GM21825 (cell line): ENCODE measurements around the gene GPR15.
A peak's percentile ranks its signal among the peaks of the same experiment; 100 is the strongest.

Source experiments
- ATAC-seq: cut with Tn5 transposase; IDR thresholded peaks from one replicate; pipeline ENCODE4 v1.9.1; 2021; ENCODE audit warnings: mild to moderate bottlenecking, moderate library complexity; ENCODE audit not compliant: unreplicated experiment

Gene GPR15

GRCh38 chr3:98531622-98532274 is at the start of gene GPR15:
GPR15 (plus strand) TSS chr3:98531978; CDS start chr3:98532034, 56 bp downstream.
- no peak for ATAC-seq

- no peak for ATAC-seq
Observed at GRCh38 chr3:98482717-98483482, 48.9 kb upstream of the GPR15 start.

DNA sequence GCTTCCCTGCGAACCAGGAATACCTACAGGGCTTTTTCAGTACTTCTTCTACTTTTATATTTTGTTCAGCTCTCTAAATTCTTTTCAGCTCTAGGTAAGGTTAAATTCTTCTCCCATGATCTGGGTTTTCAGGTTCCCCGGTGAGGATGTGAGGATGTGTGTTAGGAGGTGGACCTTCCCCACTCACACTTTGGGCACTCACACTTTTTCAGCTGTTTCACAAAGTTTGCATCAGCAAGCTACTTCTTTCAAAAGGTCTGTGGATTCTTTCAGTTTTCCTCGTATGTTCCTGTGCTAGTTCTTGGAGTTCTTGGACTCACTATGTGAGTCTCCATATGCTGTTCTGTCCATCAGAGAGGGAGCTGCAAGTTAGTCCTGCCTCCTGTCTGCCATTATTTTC is 48.2 kb upstream of the GPR15 start:
- ATAC-seq = no peak

GRCh38 chr3:98497381-98497780 is 34.4 kb upstream of the GPR15 start, which contains the start of gene OR5K2:
OR5K2 (plus strand) TSS chr3:98497681; CDS start chr3:98497681, 0 bp downstream.
- no peak for ATAC-seq

- ATAC-seq = no peak
Observed at GRCh38 chr3:98500019-98500418, 31.8 kb upstream of the GPR15 start.

DNA sequence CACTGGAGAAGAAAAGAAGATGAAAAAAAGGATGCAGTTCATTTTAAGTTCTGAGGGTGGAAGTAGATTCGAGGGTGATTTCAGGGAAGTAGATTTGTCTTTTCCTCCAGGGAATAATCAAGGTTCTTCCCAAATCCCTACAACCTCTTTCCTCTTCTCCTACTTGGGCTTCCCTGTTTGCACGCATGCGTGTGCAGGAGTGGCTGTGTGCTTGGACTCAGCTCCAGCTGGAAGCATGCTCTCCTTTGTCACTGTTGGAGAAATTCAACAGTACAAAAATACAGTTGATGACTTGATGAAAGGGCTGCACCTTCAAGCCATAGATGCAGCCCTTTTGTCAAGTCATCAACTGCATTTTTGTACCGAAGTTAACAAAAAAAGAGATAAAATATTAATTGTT is 30.5 kb upstream of the GPR15 start:
- ATAC-seq = no peak

DNA sequence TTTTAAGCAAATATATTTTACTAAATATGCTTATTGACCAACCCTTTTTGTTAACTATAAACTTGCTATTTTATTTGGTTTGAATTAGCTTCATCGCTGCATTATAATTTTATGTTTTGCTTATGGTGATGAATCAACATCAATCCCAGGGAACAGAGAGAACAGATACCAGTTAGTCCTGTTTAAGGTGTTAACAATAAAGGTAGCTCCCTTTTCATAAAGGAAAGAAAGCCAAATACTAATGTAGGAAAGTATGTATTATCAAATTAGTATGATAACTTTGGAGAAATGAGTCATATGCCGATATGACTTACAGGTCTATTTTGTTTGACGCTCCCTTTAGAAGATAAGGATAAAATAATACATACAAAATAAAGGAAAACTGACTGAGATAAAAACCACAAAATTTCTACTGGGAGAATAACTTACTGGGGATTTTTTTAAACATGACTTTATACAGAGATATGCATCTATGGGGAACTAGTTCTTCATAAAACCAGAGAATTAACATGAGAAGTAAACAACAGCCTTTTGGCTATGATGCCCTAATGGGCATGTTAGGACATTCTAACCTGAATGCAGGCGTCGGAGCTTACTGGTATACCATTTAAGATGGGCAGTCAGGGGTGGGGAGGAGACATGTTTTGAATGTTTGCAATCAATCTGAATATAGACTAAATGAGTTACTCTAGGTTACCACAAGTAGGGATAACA is 29.8 kb upstream of the GPR15 start:
- ATAC-seq = no peak

- ATAC-seq = no peak
Observed at GRCh38 chr3:98504539-98504938, 27.2 kb upstream of the GPR15 start.

DNA sequence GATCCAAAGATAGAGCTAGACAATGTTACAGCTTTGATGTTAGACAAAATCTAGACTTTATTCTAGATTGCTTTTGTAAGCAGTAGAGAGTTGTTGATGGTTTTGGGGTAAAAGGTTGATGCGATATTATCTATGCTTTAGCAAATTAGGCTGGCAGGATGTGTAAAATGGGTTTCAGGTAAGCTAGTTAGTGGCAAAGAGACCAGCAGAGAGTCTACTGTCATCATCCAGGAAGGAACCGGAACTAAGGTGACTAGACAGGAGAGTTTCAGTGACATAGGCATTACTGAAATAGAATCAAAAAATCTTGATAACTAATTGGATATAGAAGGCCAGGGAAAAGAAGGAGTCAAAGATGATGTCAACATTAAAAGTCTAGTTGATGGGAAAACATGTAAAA is 23.2 kb upstream of the GPR15 start:
- ATAC-seq = no peak

GRCh38 chr3:98512576-98512975 is 19.2 kb upstream of the GPR15 start:
- no peak for ATAC-seq

DNA sequence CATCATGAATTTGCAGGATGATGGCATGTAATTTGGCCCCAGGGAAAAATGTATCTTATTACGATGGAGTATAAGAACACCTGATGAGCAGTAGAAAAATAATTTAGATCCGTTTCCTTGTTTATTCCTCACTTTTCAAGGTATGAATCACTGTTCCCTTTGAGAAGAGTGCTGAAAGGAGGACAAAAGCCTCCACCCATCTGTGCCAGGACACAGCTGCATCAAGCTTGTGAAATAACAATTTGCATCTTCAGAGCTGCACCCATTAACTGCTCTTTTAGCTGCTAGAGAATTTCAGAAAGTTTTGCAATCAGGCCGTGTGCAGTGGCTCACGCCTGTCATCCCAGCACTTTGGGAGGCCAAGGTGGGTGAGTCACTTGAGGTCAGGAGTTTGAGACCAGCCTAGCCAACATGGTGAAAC is 18.7 kb upstream of the GPR15 start:
- ATAC-seq = no peak

- ATAC-seq = no peak
Observed at GRCh38 chr3:98513736-98514135, 18.0 kb upstream of the GPR15 start.

- ATAC-seq = no peak
Observed at GRCh38 chr3:98514948-98515347, 16.8 kb upstream of the GPR15 start.

GRCh38 chr3:98518816-98519215 is 13.0 kb upstream of the GPR15 start:
- ATAC-seq = no peak

DNA sequence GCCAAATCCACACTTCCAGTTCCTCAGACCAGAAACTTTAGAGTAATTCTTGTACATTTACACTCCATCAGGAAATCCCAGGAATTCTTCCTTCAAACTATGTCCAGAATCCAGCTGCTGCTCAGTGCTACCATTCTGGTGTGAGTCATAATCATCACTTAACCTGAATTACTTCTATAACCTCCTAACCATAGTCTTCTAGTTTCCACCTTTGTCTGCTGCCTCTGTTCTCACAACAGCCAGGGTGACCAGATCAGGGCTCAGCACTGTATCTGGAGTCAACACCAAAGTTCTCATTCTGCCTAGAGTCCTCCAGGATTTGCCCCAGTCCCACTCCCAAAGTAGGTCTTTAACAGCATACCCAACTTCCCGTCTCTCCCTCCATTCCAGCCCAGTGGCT is 12.4 kb upstream of the GPR15 start:
- ATAC-seq = no peak

- ATAC-seq = peak; percentile 38
Observed at GRCh38 chr3:98521897-98522543, 9.8 kb upstream of the GPR15 start.

- peak; percentile 91 for ATAC-seq
Observed at GRCh38 chr3:98522544-98523281, 9.1 kb upstream of the GPR15 start, which contains the start of gene CLDND1. CLDND1 (minus strand) TSS chr3:98522902; CDS start chr3:98521424, 1,478 bp downstream.

- ATAC-seq = no peak
Observed at GRCh38 chr3:98525494-98525893, 6.3 kb upstream of the GPR15 start.

GRCh38 chr3:98528474-98529346 is 3.1 kb upstream of the GPR15 start:
- no peak for ATAC-seq
